Gastrocnemius medialis (tissue), 4 donors: ENCODE measurements around the gene ZNF837.

Experiments used
- CTCF ChIP-seq, 5 experiments: fragments of 450-650 bp in 3 of 5; fragments of 200-600 bp in 2 of 5; sonication (generic) in 2 of 5; IDR thresholded peaks in 4 of 5; conservative IDR thresholded peaks in 1 of 5; 1 replicate in 4 of 5; 2 replicates in 1 of 5; pipeline ENCODE4 v1.5.1; 2016 to 2019; ENCODE audit warnings: antibody characterized with exemption in 5 of 5, mild to moderate bottlenecking in 3 of 5, moderate library complexity in 3 of 5
- POLR2A ChIP-seq, 2 donors: fragments of 450-650 bp; IDR thresholded peaks; one replicate each; pipeline ENCODE4 v1.6.1; 2017; ENCODE audit warnings: antibody characterized with exemption in 2 of 2, mild to moderate bottlenecking in 2 of 2, moderate library complexity in 2 of 2

GRCh38 chr19:58385313-58385890 is 4.6 kb upstream of the ZNF837 start:
- TF ChIP-seq CTCF (IDR thresholded peaks at IDR 0.05 in 4 of 5, conservative IDR thresholded peaks at IDR 0.05 in 1 of 5) = no peak
- TF ChIP-seq POLR2A (IDR thresholded peaks at IDR 0.05) = no peak
